T-helper 1 cell treated with Interleukin-12 subunit alpha and Interleukin-12 subunit beta and Interleukin-4 antibody, amounts not matched to agents 30 μg/mL and 1 μg/mL, for 36 hours (primary cell): ENCODE measurements around the gene AKT3.

Experiments used
- H3K27ac Mint-ChIP-seq: one replicate; pipeline ENCODE4 v1.8.0; 2021; ENCODE audit warnings: mild to moderate bottlenecking, mixed read lengths
- H3K27me3 Mint-ChIP-seq: one replicate; pipeline ENCODE4 v1.8.0; 2021; ENCODE audit warnings: low read depth, mixed read lengths
- H3K36me3 Mint-ChIP-seq: one replicate; pipeline ENCODE4 v1.8.0; 2021; ENCODE audit warnings: low read depth, mixed read lengths
- H3K4me1 Mint-ChIP-seq: one replicate; pipeline ENCODE4 v1.8.0; 2021; ENCODE audit warnings: low read depth, mixed read lengths
- H3K4me3 Mint-ChIP-seq: one replicate; pipeline ENCODE4 v1.8.0; 2021; ENCODE audit warnings: mild to moderate bottlenecking, moderate library complexity, mixed read lengths
- H3K9me3 Mint-ChIP-seq: one replicate; pipeline ENCODE4 v1.8.0; 2021; ENCODE audit warnings: mixed read lengths

Gene AKT3

GRCh38 chr1:243739335-243740003 lies 110.6 kb downstream of the AKT3 start:
- peaks cover 4% of the 10 kb centered on the region for H3K4me1 Mint-ChIP-seq

GRCh38 chr1:243738020-243738419 lies 112.0 kb downstream of the AKT3 start:
- Mint-ChIP-seq H3K4me3 (no peak overlapping the region), H3K27ac (no peak overlapping the region), H3K36me3 (no peaks in the 10 kb centered on the region), H3K4me1 (peaks cover 4% of the 10 kb centered on the region), H3K9me3 (no peaks in the 10 kb centered on the region), H3K27me3 (no peaks in the 10 kb centered on the region)

More at GRCh38 chr1:243739335-243740003, 110.6 kb downstream of the AKT3 start:
- H3K27me3 Mint-ChIP-seq: no peaks in the 10 kb centered on the region
- peaks cover 2% of the 10 kb centered on the region for H3K36me3 Mint-ChIP-seq
- no peaks in the 10 kb centered on the region for H3K9me3 Mint-ChIP-seq
- no peak overlapping the region for H3K27ac Mint-ChIP-seq
- H3K4me3 Mint-ChIP-seq: no peak overlapping the region

GRCh38 chr1:243735457-243735856 lies 114.6 kb downstream of the AKT3 start:
- Mint-ChIP-seq H3K9me3 (no peaks in the 10 kb centered on the region), H3K36me3 (no peaks in the 10 kb centered on the region), H3K4me1 (peaks cover 4% of the 10 kb centered on the region), H3K27ac (no peak overlapping the region), H3K27me3 (no peaks in the 10 kb centered on the region), H3K4me3 (no peak overlapping the region)

GRCh38 chr1:243734308-243734695 lies 115.7 kb downstream of the AKT3 start:
- H3K27ac Mint-ChIP-seq: no peak overlapping the region
- no peaks in the 10 kb centered on the region for H3K27me3 Mint-ChIP-seq
- no peaks in the 10 kb centered on the region for H3K36me3 Mint-ChIP-seq
- H3K4me1 Mint-ChIP-seq: peaks cover 3% of the 10 kb centered on the region
- H3K9me3 Mint-ChIP-seq: no peaks in the 10 kb centered on the region
- no peak overlapping the region for H3K4me3 Mint-ChIP-seq

- H3K27me3 Mint-ChIP-seq: no peaks in the 10 kb centered on the region
- peaks cover 6% of the 10 kb centered on the region for H3K4me1 Mint-ChIP-seq
- no peaks in the 10 kb centered on the region for H3K9me3 Mint-ChIP-seq
- H3K36me3 Mint-ChIP-seq: no peaks in the 10 kb centered on the region
- no peak overlapping the region for H3K4me3 Mint-ChIP-seq
- H3K27ac Mint-ChIP-seq: no peak overlapping the region
These were observed 116.3 kb downstream of the AKT3 start for GRCh38 chr1:243733670-243734307.

- Mint-ChIP-seq H3K27me3 (no peaks in the 10 kb centered on the region), H3K36me3 (no peaks in the 10 kb centered on the region), H3K9me3 (no peaks in the 10 kb centered on the region), H3K4me3 (no peak overlapping the region), H3K27ac (no peak overlapping the region), H3K4me1 (peaks cover 12% of the 10 kb centered on the region)
These were observed 117.4 kb downstream of the AKT3 start for GRCh38 chr1:243732637-243733036.

- Mint-ChIP-seq H3K9me3 (no peaks in the 10 kb centered on the region), H3K4me3 (no peak overlapping the region), H3K4me1 (peaks cover 12% of the 10 kb centered on the region), H3K27me3 (no peaks in the 10 kb centered on the region), H3K27ac (no peak overlapping the region), H3K36me3 (no peaks in the 10 kb centered on the region)
These were observed 117.9 kb downstream of the AKT3 start for GRCh38 chr1:243731974-243732625.

GRCh38 chr1:243731301-243731891 lies 118.6 kb downstream of the AKT3 start:
- Mint-ChIP-seq H3K4me1 (peaks cover 13% of the 10 kb centered on the region), H3K27ac (no peak overlapping the region), H3K9me3 (no peaks in the 10 kb centered on the region), H3K36me3 (no peaks in the 10 kb centered on the region), H3K27me3 (no peaks in the 10 kb centered on the region), H3K4me3 (no peak overlapping the region)

- no peaks in the 10 kb centered on the region for H3K9me3 Mint-ChIP-seq
- no peaks in the 10 kb centered on the region for H3K36me3 Mint-ChIP-seq
- H3K4me3 Mint-ChIP-seq: no peak overlapping the region
- peaks cover 13% of the 10 kb centered on the region for H3K4me1 Mint-ChIP-seq
- H3K27me3 Mint-ChIP-seq: no peaks in the 10 kb centered on the region
- no peak overlapping the region for H3K27ac Mint-ChIP-seq
These were observed 119.4 kb downstream of the AKT3 start for GRCh38 chr1:243730487-243731150.

- H3K27ac Mint-ChIP-seq: no peak overlapping the region
- no peaks in the 10 kb centered on the region for H3K36me3 Mint-ChIP-seq
- H3K4me3 Mint-ChIP-seq: no peak overlapping the region
- H3K27me3 Mint-ChIP-seq: no peaks in the 10 kb centered on the region
- peaks cover 13% of the 10 kb centered on the region for H3K4me1 Mint-ChIP-seq
- no peaks in the 10 kb centered on the region for H3K9me3 Mint-ChIP-seq
These were observed 120.1 kb downstream of the AKT3 start for GRCh38 chr1:243729956-243730355.

- Mint-ChIP-seq H3K4me3 (no peak overlapping the region), H3K9me3 (no peaks in the 10 kb centered on the region), H3K27ac (no peak overlapping the region), H3K27me3 (no peaks in the 10 kb centered on the region), H3K4me1 (peaks cover 17% of the 10 kb centered on the region), H3K36me3 (peaks cover 1% of the 10 kb centered on the region)
These were observed 122.4 kb downstream of the AKT3 start for GRCh38 chr1:243727503-243728203.

- H3K36me3 Mint-ChIP-seq: peaks cover 1% of the 10 kb centered on the region
- H3K4me1 Mint-ChIP-seq: peaks cover 17% of the 10 kb centered on the region
- no peak overlapping the region for H3K4me3 Mint-ChIP-seq
- H3K27ac Mint-ChIP-seq: no peak overlapping the region
- H3K9me3 Mint-ChIP-seq: no peaks in the 10 kb centered on the region
- H3K27me3 Mint-ChIP-seq: no peaks in the 10 kb centered on the region
These were observed 123.1 kb downstream of the AKT3 start for GRCh38 chr1:243726806-243727502.

GRCh38 chr1:243725846-243726245 lies 124.2 kb downstream of the AKT3 start:
- Mint-ChIP-seq H3K27ac (no peak overlapping the region), H3K27me3 (no peaks in the 10 kb centered on the region), H3K36me3 (peaks cover 1% of the 10 kb centered on the region), H3K4me1 (peaks cover 17% of the 10 kb centered on the region), H3K4me3 (no peak overlapping the region), H3K9me3 (no peaks in the 10 kb centered on the region)
